Lower lobe of right lung (tissue), 2 donors: ENCODE data around the gene SLC5A8. TPM values are rescaled to one million over a fixed set of nuclear protein-coding genes. Genes with fewer than 3 reads are reported as not detected.

Experiments used
- ATAC-seq, 2 donors: fragments of 200-7000 bp; cut with Tn5 transposase; one replicate each; pipeline ENCODE4 v1.9.1; 2020 to 2022; ENCODE audit warnings: mild to moderate bottlenecking in 2 of 2, moderate library complexity in 2 of 2
- DNase-seq: peaks from one replicate; pipeline ENCODE4 v3.0.0-alpha.2; 2020
- H3K27ac ChIP-seq: fragments of 200-600 bp; one replicate; pipeline ENCODE4 v1.8.0; 2022
- H3K27me3 ChIP-seq: fragments of 200-600 bp; one replicate; pipeline ENCODE4 v1.8.0; 2022; ENCODE audit warnings: low read depth
- H3K36me3 ChIP-seq: fragments of 200-600 bp; one replicate; pipeline ENCODE4 v1.8.0; 2022; ENCODE audit warnings: mild to moderate bottlenecking
- H3K4me1 ChIP-seq: fragments of 200-600 bp; one replicate; pipeline ENCODE4 v1.8.0; 2022
- H3K4me3 ChIP-seq: fragments of 200-600 bp; one replicate; pipeline ENCODE4 v1.8.0; 2022; ENCODE audit warnings: mild to moderate bottlenecking
- H3K9me3 ChIP-seq: fragments of 200-600 bp; one replicate; pipeline ENCODE4 v1.8.0; 2022
- CTCF ChIP-seq: fragments of 200-600 bp; IDR thresholded peaks from one replicate; pipeline ENCODE4 v1.8.0; 2022; ENCODE audit warnings: antibody characterized with exemption, mild to moderate bottlenecking
- intact Hi-C: fragments of 100-400 bp; cut with DNase I; formaldehyde crosslinking; loops from one replicate; pipeline ENCODE4 v1.11.0; 2022
- long read RNA-seq: library from polyadenylated mRNA; unstranded; transcript quantifications from one replicate; pipeline ENCODE4 v2.0.0, GENCODE V29; 2021
- total RNA-seq: library from RNA; stranded (reverse); fragmentation: NEBNext Ultra II Directional; extraction: Animal tissue kit (Norgen Biotek cat#: 25700); gene quantifications from one replicate; pipeline ENCODE4 v1.2.1, GENCODE V29; 2021
- donor health status: DM: no; HTN: yes; CAD: no; lungs with severe emphysema.

SLC5A8 gene
- 1.3 TPM for total RNA-seq
- long read RNA-seq, full-length matches to known transcripts = 2 of 4 reads
- long read RNA-seq, partial matches to known transcripts = 0 of 4 reads
- long read RNA-seq, other reads (novel, unspliced or antisense) = 2 of 4 reads

DNA sequence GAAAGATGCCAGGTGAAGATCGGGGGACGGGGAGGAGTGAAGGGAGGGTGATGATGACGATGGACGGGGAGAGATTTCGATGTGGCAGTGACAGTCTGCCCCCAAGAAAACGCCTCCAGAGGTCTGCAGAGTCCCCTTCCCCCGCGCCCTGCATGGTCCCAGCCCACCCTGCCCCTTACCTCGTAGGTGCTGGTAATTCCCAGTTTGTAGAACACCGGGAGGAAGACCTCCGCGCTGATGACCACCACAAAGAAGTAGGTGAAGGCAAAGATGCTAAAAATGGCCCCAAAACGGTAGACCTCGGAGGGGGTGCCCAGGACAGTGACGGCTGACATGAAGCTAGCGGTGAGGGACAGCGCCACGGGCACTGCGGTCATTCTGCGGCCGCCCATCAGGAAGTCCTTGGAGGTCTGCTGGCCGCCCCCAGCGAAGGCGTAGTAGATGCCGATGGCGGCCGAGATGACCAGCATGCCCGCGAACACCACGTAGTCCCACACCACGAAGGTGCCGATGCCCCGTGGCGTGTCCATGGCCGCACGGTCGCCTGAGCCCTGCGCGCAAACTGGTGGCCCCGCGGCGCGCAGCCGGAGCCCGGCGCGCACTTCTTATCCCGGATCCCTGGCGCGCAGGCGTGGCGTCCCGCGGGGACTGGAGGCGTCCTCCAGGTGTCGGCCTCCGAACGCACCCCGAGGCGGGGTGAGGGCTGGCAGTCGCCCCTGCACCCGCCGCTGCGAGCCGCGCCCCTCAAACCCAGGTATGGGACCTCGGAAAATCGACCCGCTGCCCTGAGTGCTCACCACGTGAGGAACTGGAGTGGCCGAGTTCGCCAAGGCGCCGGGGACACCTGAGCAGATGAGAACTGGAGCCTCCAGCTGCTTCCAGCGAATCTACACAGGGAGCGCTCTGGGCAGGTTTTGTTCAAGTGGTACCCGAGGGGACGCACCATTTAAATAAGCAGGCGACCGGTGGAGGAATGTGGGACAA is at the start of gene SLC5A8:
SLC5A8 (minus strand) TSS at position 920 of the 984 bp plus-strand sequence; CDS start at position 530, 390 bp downstream.
- H3K36me3 ChIP-seq = no peaks in the 10 kb centered on the region
- intact Hi-C loops = no loop called here
- H3K27me3 ChIP-seq = peaks cover 24% of the 10 kb centered on the region
- no peaks in the 10 kb centered on the region for H3K4me1 ChIP-seq
- H3K9me3 ChIP-seq = no peaks in the 10 kb centered on the region
- H3K27ac ChIP-seq = no peak within 1 kb of the TSS
- ATAC-seq (peak; percentile 70 to 71), DNase-seq (peak; percentile 53)
- peak within 1 kb of the TSS; percentile 39 for H3K4me3 ChIP-seq
- no peak for TF ChIP-seq CTCF

GRCh38 chr12:101257357-101257756 is 47.3 kb upstream of the SLC5A8 start:
- ATAC-seq = no peak
- intact Hi-C loops = no loop called here
- Histone ChIP-seq H3K27ac (no peak overlapping the region), H3K27me3 (no peaks in the 10 kb centered on the region), H3K4me3 (no peak overlapping the region), H3K36me3 (no peaks in the 10 kb centered on the region), H3K9me3 (no peaks in the 10 kb centered on the region), H3K4me1 (no peaks in the 10 kb centered on the region)
- DNase-seq = no peak
- no peak for TF ChIP-seq CTCF

DNA sequence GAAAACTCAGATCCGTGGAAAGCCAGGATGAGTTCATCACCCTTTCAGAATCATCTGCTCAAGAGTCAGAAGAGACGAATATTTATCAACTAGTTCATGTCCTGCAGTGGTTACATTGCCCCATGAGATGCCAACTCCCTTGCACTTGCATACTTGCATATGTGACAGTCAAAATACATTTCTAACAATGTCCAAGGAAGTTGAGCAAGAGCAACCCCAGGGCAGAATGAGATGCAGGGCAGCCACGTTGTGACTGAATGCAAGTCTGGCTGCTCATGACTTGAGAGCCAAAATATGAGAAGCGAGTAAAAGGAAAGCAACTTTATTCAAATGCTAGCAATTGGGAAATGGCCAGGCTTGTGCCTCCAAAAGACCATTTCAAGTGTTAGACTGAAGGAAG is 46.2 kb upstream of the SLC5A8 start:
- no peak for TF ChIP-seq CTCF
- ATAC-seq (no peak), DNase-seq (no peak)
- Histone ChIP-seq H3K4me3 (no peak overlapping the region), H3K4me1 (no peaks in the 10 kb centered on the region), H3K27me3 (no peaks in the 10 kb centered on the region), H3K36me3 (no peaks in the 10 kb centered on the region), H3K9me3 (no peaks in the 10 kb centered on the region), H3K27ac (no peak overlapping the region)
- intact Hi-C loops = no loop called here

DNA sequence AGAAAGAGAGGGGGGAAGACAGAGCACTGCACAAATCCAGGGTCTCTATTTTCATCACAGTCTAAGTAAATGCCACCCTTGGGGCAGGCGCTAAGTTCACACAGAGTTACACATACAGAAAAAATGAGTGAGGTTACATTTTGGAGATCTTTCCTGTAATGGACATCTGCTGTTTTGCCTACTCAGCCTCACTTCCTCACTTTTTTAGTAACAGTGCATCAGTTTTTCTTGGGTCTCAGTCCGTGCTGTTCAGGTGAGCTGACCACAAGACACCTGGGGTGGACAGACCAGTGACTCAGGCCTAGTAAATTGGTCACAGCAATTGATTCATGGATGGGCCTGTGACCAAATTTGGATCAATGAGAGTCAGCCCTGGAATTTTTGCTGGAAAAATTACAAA is 33.6 kb upstream of the SLC5A8 start:
- Histone ChIP-seq H3K27me3 (no peaks in the 10 kb centered on the region), H3K4me3 (no peak overlapping the region), H3K36me3 (no peaks in the 10 kb centered on the region), H3K4me1 (no peaks in the 10 kb centered on the region), H3K27ac (no peak overlapping the region), H3K9me3 (no peaks in the 10 kb centered on the region)
- intact Hi-C loops = no loop called here
- DNase-seq (no peak), ATAC-seq (no peak)
- no peak for TF ChIP-seq CTCF

GRCh38 chr12:101243074-101243473 is 33.0 kb upstream of the SLC5A8 start:
- TF ChIP-seq CTCF = no peak
- Histone ChIP-seq H3K36me3 (no peaks in the 10 kb centered on the region), H3K9me3 (no peaks in the 10 kb centered on the region), H3K4me1 (no peaks in the 10 kb centered on the region), H3K4me3 (no peak overlapping the region), H3K27me3 (no peaks in the 10 kb centered on the region), H3K27ac (no peak overlapping the region)
- no peak for DNase-seq
- intact Hi-C loops = no loop called here
- ATAC-seq = no peak
